Right lung (tissue), 5 donors: ENCODE data around the gene KCNG2. TPM values are rescaled to one million over a fixed set of nuclear protein-coding genes. Genes with fewer than 3 reads are reported as not detected.

Experiments used
- DNase-seq, 2 donors: peaks; one replicate each; pipeline ENCODE4 v3.0.0-alpha.2; 2013
- polyA plus RNA-seq, 5 donors: library from polyadenylated mRNA; unstranded; fragments of 120-200 nt; gene quantifications; one replicate each; pipeline versions ENCODE4 v1.2.1 to v1.2.3, GENCODE V29; 2013; ENCODE audit warnings: inconsistent platforms in 1 of 5, low replicate concordance in 1 of 5; ENCODE audit not compliant: insufficient read length in 5 of 5, insufficient read depth in 1 of 5

KCNG2 gene
- polyA plus RNA-seq, 5 donors: 0.16 to 0.35 (median 0.23) TPM

DNA sequence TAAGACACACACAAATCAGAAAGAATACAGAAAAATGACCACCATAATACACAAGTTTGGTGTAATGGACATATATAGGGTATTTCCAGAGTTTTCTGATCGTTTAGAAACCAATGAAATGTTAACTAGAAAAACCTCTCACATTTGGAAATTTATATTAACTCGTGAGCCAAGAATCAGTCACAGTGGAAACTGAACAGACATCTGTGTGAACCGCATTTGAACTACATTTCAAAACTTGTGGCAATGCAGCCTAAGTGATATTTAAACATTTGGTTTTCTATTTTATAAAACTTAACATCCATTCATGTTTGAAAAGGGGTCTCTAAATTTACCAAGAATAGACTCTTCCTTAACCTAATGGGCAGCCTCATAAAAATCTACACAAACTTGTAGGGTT is 29.0 kb upstream of the KCNG2 start:
- DNase-seq: no peak

DNA sequence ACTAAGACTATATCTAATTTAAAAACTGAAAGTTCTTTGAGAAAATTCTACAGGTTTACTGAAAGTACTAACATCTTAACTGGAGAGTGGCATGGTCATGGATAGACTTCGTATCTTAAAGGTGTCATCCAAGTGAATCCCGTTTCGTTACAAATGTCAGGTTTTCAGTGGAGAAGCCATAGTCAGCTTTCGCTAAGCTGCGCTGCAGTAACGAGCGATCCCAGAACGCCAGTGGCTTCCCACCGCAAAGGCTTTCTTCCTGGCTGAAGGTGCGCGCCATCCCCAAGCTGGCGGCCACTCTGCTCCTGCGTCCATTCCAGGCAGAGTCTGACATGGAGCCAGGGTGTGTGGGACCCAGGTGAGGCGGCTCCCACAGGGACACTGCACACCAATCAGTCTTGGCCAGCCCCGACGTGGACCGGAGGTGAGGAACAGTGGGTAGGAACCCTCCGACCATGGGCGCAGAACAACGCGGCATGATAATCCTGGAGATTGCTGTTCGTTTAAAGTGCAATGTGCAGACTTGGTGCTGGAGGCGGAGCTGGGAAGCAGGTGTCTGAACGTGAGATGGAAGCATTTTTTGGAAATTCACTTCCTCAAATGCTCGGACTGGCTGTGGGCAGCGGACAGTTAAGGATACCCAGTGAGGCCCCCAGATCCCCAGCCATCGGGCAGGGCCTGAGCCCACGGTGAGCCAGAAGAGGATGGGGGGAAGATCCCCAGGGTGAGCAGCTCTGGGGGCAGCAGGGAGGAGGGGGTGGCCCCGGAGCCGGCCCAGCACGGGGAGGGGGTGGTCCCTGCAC is 27.8 kb upstream of the KCNG2 start:
- DNase-seq: no peak

DNA sequence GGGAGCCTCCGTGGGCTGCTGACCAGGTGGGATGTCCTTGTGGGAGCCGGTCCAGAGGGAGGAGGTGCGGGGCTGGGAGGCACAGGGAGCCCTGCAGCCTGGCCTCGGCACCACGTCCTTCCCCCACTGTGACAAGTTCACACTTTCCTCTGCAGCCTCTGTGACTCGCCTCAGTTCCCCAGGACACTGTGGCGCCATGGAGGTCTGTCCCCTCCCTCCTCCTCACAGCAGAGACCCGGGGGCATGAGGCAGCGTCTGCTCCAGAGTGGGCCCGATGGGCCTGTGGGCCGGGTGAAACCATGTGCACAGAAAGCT is 27.3 kb upstream of the KCNG2 start:
- DNase-seq: no peak

DNA sequence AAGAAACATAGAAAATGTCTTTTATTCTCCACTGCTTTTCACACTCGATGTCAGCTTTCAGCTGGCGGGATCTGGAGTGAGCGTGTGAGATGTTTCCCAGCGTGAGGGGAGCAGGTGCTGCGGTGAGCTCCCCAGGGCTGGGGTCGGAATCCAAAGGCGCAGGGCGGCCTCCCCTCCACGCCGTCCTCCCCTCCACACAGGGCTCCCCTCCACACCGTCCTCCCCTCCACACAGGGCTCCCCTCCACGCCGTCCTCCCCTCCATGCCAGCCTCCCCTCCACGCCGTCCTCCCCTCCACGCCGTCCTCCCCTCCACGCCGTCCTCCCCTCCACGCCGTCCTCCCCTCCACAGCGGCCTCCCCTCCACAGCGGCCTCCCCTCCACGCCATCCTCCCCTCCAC is 26.9 kb upstream of the KCNG2 start:
- DNase-seq: no peak

DNA sequence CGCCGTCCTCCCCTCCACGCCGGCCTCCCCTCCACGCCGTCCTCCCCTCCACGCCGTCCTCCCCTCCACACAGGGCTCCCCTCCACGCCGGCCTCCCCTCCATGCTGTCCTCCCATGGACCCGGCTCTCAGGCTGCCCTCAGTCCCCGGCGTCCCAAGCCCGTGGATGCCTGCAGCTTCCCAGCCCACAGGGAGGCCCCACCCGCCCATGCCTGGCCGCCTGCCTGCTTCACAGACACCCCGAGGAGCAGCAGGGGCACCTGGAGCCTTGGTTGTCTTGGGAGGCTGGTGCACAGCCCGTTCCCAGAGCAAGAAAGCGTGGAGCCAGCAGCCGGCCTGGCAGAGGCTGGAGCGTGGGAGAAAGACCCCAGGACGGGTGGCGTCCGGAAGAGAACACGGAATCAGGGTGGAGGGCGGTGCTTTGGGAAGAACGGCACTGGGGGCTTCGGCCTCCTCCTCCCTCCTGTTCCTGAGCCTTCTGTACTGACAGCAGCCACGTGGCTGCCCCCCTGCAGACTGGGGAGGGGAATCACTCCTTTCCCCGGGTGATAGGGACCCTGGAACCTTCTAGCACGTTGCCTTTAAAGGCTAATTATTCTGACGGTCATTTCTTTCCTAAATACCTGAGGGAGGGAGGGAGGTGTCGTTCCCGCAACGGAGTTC is 26.2 kb upstream of the KCNG2 start:
- no peak for DNase-seq

DNA sequence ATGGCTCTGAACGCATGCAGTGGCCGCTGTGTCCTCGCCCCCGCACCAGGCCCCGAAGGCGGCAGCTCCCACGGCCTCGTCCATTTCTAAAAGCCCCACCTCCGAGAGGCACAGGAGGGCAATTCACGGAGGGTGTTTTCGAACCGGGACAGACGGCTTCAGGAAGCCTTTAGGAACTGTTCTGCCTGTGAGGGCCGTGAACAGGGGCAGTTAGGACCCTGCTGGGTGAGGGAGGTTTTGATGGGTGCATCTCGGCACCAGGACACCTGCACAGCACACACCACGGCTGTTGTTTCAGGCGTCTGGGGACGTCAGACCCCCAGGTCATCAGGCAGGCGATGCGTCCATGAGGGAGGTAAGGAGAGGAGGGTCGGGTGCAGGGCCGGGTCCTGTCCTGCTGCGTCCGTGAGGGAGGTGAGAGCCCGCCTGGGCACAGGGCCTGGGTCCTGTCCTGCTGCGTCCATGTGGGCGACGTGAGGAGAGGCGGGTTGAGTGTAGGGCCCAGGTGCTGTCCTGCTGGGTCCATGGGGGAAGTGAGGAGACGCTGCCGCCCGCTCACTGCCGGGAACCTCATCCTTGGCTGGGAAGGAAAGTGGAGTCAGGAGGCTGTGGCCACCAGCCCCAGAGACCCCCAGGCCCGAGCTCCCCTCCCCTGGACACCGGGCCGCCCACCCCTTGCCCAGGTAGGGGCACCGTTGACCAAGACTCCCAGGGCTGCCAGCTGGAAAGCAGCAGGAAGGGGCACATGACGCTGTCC is 25.5 kb upstream of the KCNG2 start:
- DNase-seq: no peak

DNA sequence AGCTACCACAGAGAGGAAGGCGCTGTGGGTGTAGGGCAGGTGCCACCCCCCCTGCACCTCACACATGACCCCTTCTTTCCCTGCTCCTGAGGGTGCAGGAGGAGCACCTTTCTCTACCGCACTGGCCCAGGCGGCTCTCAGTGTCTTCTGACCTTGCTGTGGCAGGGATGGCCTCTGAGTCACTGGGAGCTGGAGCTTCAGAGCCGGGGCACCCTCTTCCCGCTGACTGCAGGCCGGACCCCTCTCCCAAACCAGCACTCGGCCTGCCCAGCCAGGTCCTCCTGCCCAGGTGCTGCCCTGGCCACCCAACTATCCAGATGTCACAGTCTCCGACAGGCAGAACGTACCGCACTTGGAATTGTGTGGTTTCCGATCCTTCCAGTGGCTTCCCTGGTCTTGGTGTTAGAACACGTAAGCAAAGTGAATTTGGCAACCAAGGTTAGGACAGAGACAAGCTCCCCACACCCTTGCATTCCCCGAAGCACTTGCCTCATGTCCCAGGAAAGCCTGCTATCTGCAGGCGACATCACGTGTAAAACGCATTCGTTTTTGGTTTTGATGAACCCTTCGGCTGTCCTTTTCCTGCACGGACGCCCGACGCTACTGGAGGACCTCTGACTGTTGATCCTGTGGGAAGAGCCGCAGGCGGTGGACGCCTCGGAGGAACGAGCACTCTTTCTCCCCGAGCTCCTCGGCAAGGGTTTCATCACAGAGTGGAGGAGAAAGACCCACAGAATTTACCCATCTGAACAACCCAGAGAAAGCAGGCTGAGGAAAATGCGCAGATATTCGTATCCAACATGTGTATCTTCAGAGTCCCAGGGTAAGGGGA is 24.7 kb upstream of the KCNG2 start:
- DNase-seq: no peak

DNA sequence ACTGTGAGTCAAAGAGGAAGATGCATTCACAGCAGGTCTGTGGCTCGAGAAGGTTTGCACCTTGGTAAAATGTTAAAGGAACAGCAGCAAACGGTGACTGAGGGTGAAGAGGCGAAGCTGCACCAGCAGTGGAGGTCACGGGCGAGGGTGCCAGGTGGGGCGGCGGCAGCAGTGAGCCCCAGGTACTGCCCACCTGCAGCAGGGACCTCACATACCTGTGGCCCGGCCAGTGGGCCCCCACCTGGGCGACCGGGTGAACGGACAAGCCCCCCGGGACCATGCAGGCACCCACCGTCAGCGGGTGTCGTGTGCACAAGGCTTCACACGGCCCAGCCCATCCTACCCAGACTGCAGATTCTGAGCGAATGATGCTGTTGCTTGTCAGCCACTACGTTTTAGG is 23.6 kb upstream of the KCNG2 start:
- no peak for DNase-seq

DNA sequence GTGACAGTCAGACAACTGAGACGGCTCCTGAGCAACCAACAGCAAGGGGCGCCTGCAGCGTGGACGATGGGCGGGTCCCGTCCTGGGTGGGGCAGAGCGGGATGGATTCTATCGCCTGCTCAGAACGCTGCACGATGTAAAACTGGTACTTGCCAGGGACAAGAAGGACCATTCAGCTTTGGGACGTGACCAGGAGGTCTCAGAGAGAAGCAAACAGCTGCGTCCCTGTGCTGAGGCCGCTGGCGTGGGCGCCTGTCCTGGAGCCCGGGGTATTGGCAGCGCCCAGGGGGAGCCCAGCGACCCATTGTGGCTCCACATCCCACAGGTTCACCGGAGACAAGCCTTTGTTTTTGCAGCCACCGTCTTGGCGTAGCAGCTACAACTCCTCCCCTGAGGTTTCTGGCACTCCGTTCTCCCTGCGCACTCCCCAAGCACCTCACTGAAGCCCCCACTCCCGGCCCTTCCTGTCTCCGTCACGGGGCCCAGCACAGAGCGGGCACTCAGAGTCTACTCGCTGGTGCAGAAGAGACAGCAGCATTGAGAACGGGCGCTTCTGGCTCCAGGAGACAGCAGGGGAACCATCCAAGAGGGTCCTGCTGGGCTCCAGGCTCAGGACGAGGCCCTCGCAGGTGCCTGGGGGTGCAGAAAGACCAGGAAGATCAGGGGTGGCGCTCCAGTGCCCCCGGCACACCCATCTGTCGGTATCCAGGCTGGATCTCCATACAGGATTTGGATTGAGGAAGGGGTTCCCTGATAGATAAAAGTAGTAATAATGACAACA is 22.1 kb upstream of the KCNG2 start:
- no peak for DNase-seq

DNA sequence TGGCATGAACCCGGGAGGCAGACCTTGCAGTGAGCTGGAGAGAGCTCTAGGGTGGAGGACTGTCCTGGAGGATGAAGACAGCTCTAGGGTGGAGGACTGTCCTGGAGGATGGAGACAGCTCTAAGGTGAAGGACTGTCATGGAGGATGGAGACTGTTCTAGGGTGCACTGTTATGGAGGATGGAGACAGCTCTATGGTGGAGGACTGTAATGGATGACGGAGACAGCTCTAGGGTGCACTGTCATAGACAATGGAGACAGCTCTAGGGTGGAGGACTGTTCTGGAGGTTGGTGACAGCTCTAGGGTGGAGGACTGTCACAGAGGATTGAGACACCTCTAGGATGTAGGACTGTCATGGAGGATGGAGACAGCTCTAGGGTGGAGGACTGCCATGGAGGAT is 21.1 kb upstream of the KCNG2 start:
- no peak for DNase-seq

DNA sequence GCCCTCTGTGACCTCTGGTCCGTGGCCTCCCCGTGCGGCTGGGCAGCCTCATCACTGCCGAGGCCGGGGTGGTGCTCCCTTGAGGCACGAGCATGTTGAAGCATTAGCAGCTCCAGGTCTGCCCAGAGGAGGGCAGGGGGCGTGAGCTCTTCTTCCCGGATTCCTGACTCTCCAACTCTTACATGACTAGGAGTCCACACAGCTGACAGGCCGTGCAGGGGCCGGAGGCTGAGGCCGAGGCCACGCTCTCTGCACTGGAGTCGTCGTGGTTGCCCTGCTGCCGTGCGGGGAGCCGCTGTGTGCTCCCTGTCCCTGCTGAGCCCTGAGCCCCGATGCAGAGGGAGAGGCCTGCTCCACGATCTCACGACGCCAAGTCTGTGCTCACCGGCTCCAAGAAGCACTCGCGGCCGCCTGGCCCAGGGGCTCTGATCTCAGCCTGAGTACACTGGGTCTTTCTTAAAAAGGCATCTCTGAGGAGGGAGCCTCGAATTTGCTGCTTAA is 19.4 kb upstream of the KCNG2 start:
- no peak for DNase-seq

DNA sequence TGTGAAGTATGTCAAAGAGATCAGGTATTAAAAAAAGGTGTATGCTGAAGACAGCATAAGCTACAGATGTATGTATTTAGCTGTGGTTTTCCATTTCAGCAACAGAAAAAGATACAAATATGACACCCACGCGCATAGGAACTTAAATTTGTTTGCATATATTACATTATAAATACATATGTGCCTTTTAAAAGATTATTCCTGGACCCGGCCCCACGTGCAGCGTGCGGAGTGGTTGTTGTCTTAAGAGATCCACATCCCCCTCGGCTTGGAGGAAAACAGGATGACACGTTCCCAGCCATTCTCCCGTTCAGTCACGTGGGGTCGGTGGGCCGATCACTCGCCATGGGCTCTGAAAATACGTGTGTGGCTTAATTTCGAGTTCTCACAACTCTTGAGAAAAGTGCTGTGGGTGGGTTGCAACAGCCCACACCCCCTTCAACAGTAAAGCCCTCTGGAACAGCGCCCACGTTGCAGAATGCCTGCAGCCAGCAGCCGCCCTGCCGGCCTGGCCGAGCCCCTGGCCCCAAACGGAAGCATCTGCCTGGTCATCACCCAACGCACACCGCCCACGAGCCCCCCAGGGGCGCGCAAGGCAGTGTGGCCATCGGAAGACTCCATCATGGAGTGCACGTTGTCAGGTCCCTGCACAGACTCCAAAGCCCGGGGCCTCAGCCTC is 18.6 kb upstream of the KCNG2 start:
- no peak for DNase-seq

DNA sequence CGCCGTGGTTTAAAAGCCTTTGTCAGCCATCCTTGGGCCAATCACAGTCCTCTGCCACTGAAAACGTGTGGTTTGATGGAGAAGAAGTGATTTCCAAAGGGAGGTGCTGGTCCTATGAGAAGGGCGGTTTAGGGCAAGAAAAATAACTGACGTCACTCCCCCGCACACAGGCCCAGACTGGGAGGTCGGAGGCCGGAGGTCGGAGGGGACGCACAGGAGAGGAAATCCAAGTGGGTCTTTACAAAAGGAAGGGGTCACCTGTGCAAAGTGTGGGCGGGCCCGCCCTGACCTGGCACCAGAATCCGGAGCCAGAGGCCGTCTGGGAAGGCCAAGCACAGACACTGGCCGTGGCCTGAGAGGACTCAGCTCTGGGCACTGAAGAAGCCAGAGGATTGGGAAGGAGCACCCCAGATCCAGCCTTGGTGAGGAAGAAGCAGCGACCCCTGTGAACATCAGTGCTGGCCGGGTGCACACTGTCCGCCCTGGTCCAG is 18.0 kb upstream of the KCNG2 start:
- DNase-seq: no peak

DNA sequence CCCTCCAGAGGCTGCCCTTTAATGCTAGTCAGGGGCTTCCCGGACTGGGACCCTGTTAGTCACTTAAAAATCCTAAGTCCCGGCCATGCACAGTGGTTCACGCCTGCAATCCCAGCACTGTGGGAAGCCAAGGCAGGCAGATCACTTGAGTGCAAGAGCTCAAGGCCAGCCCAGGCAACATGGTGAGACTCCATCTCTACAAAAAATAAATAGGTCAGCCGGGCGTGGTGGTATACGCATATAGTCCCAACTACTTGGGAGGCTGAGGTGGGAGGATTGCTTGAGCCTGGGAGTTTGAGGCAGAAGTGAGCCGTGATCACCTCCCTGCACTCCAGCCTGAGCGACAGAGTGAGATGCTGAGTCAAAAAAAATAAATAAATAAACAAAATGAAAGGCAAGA is 17.2 kb upstream of the KCNG2 start:
- DNase-seq: no peak

DNA sequence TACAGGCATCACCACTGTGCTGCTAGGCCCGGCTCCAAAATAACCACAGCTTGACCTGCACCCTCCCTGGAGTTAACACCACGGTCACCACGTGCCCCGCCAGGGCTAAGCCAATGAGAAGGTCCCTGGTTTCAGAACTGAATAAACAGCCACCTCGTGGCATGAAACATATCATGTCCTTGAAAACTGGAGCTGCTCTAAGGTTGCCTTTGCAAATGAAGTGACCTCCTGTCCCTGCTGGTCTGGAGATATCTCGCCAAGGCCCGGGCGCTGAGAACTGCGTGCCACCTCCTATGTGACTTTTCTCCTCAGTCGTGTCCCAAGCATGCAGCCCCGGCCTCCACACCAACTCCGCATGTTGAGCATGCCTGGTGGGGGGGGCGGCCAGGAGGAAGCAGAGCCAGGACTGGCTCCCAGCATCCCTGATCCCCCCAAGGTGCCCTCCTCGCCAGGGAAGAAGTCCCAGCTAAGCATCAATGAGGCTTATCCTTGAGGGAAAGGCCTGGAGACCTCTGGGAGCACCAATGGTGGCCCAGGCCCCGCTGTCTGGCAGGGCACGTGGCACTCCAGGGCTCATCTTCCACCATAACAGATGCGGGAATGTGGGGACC is 16.3 kb upstream of the KCNG2 start:
- no peak for DNase-seq

DNA sequence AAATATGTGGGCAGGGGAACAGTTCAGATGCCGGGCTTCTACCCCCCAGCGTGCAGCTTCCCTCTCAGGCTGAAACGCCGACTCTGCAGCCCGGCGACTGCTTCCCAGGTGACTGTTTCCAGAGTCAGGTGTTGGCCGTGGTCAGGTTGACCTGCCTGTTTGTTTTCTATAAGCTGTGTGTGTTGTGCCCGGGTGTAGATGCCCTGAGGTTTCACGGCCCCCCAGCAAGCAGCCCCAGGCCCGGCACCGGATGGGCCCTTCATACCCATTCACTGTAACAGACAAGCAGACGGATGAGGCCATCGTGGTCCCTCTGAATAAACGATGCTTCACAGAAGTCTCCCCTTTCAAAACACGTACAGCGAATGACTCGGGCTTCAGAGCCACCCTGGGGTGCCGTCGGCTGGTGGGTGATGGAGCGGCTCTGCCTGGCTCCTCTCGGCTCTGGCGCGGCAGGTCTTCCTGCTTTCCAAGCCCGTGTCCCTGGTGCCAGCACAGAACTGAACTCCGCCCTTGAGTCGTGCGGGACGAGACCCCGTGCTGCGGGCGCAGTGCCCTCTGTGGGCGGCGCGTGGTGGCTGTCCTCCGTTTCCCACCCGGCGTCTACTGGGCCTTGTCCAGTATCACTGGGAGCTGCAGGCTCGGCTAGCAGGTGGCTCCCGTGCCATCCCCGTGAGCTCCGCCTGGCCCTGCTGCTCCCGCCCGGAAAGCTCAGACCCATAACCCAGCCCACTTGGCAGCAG is 15.0 kb upstream of the KCNG2 start:
- DNase-seq: no peak

DNA sequence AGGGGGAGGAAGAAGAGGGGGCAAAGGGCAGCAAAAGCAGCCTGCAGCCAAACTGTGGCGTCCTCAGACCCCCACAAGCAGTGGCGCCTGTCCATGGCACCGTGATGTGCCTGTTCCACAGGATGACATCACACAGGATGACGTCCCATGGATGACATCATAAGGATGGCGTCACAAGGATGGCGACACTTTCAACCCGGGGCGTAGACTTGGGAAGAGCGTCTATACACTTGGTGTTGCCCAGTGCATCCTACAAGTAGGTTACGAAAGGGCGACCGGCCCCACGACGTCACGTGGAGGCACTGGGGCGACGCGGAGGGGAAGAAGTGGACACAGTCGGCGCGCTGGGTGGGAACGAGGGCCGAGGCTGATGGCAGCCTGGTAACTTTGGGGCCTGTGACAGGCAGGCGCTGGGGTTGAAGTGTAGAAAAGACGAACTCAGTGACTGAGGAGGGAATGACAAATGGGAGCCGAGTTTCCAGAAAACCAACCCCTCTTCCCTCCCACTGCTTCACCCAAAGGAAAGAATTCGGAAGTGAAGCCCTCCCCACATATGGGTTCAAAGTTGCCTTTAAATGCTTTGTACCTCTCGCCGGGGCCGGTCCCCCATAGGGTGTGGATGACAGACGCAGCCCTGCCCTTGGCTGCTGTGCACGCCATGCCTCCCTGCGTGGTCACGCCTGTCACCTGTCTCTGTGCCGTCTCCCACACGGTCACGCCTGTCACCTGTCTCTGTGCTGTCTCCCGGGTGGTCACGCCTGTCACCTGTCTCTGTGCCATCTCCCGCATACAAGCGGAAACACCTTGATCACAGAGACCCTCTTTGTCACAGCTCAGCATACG is 13.4 kb upstream of the KCNG2 start:
- DNase-seq: no peak
